ENCODE data around the gene SERTAD3.
"Not testable (repeated sequence)": the region's sequence is repeated elsewhere in the genome, so short reads cannot be mapped to it uniquely, and the experiment has no call there.

The SERTAD3 gene

DNA sequence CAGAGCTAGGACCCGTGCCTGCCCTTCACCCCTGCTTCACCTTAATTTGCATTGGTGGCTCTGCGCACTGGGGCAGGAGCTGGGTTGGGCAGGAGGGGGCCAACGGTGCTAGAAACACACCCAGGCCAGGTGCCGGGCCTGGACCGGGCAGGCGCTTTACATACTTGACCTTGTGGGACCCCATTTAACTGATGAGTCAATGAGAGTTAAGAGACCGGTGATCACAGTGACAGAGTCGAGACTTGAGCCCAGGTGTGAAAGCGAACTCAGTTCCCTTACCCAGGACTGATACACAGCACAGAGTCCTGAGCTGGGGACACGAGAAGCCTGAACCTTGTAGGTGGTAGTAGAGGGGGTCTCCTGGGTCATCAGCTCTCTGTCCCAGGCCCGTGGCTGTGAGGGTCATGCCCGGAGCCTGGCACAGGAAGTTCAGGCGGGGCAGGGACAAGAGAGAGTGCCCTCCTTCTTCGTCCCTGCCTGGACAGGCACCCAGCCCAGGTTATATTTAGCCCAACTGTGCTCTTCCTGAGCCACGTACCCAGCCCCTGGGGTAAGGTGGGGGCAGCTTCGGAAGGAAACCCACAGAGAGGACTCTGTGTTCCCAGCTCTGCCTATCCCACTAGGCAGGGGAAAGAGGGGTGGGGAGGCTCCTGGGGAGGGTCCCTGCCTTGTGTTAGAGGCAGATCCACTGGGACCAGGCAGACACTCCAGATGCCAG, 32.9 kb downstream of the SERTAD3 start:
- DNase-seq (ENCODE audit: low read depth in 2 of 2): no peak

DNA sequence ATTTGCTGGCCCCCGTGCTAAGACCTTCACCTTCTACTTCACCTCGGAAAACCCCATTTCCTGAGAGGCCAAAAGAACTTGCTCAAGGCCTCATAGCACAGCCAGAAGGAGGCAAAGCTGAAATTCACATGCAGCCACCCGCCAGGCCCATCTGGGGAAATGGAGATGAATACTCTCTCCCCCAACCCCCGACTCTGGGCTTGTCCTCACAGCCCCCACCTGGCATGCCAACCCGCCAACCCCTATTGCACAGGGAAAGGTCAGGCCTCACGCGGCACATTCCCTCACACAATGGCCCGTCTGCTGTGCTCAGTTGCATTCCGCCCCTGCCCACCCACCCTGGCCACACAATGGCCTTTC, 34.1 kb downstream of the SERTAD3 start:
- DNase-seq (ENCODE audit: low read depth in 2 of 2): no peak

DNA sequence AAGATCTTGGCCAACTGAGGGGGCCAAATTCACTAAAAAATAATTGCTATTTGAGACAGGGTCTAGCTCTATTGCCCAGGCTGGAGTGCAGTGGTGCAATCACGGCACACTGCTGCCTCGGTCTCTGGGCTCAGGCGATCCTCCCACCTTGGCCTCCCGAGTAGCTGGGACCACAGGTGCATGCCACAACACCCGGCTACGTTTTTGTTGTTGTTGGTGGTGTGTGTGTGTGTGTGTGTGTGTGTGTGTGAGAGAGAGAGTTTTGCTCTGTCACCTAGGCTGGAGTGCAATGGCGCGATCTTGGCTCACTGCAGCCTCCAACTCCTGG, 35.6 kb downstream of the SERTAD3 start:
- not testable (repeated sequence) for DNase-seq (ENCODE audit: low read depth in 2 of 2)

DNA sequence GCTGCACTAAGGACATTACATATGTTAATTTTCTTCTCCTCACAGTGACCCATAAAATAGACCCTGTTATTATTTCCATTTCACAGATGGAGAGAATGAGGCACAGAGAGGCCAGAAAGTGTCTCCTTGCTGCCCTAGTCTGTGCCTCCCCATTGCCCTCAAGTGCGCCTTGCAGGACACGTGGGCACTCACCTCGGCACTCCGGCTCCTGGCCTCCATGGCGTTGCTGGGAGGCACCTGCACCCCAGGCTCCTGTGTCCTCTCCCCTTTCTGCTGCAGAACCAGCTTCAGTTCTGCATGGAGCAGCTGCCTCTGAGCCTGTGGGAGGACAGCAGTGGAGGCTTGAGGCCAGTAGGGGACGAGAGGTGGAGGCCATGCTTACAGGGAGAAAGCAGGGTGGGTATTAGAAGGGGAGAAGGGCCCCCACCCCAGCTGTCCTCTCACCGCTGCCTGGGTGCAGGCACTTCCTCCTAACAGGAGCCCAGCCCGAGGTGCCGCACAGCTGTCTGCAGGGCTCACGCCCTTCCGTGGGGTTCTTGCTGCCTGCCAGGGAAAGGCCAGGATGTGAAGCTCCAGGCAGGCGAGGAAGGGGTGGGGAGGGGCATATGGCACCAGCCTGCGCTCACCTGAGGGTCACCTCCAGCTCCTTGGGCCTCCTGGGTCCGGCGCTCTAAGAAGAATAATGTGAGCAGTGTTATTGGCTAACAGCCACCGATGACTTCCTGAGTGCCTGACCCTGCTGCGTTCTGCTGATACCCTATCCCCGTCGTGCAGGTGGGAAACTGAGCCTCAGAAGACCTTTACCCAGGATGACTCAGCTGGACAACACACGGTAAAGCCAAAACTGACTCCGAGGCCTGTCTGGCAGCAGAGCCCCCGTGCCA, 36.2 kb downstream of the SERTAD3 start:
- no peak for DNase-seq (ENCODE audit: low read depth in 2 of 2)

DNA sequence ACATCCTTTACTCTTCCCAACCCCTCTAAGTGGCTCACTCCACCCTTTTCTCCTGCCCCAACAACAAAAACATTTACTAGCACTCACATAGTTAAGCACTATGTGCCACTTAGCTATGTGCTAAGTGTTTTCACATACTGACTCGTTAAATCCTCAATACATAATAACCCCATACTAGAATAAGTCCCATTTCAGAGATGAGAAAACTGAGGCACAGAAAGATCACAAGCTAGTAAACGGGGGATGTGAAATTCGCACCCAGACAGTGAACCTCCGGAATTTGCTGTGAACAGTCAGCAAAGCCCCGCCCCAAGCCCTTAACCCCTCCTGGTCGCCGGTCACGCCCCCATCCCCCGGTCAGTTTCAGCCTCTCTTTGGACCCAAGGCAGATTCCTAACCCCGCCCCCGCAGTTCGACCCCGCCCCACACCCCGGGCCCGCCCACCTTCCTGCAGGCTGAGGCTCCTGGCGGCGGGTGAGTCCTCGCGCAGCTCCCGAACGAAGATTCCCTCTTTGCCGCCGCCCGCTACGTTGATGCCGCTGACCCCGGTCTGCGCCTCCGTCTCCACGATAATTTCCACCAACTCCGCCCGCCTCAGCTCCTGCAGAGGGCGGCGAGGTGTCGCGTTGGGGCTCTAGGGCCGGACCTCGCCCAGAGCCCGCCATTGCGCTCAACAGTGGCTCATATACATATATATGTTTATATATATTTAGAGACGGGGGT, 40.7 kb downstream of the SERTAD3 start:
- DNase-seq (ENCODE audit: low read depth in 2 of 2): peak; percentile 63 to 81

DNA sequence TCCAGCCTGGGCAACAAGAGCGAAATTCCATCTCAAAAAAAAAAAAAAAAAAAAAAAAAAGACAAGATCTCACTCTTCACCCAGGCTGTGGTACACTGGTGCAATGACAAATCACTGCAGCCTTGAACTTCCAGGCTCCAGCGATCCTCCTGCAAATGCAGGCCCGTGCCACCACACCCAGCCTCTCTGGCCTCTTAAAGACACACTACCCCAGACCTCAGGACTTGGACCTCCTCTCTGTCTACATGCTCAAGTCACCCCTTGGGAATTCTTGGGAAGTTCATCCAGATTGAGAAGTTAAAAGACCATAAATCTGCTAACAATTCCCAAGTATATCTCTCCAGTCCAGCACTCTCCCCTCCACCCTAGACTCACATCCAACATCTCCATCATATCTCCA, 43.6 kb downstream of the SERTAD3 start:
- DNase-seq (ENCODE audit: low read depth in 2 of 2): no peak

DNA sequence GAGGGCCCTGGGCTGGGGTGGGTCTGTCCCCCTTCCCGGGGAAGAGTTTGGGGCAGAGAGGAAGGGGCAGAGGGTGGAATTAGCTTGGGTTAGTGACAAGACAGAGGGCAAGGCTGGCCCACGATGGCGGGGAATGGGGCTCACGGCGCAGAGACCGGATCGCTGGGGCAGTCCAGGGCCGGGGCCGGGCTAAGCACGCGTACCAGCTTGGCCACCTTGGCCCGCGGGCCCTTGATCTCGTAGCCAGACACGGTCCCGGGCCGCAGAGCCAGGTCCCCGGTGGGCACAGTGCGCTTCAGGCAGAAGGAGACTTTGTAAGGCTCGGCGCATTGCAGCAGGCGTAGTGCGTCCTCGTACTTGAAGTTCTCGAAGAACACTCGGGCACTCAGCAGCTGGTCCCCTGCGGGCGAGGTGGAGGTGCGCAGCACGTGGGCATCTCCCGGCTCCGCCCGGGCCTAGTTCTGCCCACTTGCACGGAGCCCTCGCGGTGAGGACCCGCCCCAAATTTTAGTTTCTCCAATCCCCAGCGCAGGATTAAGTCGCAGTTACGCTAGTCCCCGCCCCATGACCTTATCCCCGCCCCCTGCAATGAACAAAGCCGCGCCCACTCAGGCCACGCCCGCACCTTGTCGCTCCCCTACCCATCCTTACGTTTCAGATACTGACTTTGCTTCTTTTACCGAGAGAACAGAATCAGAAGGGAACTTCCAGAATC, 45.6 kb downstream of the SERTAD3 start:
- DNase-seq (ENCODE audit: low read depth in 2 of 2): peak; percentile 67 to 70

DNA sequence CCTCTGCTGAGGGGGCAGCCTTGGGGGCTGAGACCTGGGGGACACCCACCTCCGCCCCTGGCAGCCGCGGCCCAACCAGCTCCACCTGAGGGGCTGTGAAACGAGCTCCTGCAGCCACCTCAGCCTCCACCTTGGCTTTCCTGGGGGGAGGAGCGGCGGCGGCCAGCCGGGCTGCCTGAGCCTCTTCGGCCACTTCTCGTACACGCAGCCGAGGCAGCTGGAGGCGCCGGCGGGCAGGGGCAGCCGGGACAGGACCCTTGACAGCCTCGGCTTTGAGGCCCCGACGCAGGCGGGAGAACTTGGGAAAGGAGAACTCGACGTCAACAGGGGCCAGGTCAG, 46.6 kb downstream of the SERTAD3 start:
- DNase-seq (ENCODE audit: low read depth in 2 of 2): no peak

DNA sequence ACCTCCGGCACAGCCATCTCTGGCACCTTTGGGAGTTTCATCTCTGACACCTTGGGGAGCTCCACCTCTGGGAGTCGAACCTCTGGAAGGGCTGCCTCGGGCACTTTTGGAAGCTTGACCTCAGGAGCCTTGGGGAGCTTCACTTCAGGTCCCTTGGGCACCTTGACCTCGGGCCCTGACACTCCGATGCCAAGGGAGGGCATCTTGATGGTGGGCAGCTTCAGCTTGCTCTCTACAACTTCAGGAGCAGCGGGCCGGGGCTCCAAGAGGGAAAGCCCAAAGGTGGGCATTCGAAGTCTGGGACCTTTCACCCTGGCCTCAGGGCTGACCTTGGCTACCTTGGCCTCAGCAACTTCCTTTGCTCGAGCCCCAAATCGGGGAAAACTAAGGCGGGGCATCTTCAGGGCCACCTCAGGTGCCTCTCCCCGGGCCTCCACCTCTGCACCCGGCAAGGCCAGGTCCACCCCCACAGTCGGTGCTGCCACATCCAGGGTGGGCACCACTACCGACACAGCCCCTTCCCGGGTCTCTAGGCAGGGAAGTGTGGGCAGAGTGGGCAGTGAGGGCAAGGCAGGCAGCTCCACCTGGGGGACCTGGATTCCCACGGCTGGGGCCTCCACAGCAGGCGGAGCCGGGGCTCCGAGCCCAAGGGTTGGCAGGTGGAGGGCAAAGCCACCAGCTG, 47.1 kb downstream of the SERTAD3 start:
- DNase-seq (ENCODE audit: low read depth in 2 of 2): no peak

DNA sequence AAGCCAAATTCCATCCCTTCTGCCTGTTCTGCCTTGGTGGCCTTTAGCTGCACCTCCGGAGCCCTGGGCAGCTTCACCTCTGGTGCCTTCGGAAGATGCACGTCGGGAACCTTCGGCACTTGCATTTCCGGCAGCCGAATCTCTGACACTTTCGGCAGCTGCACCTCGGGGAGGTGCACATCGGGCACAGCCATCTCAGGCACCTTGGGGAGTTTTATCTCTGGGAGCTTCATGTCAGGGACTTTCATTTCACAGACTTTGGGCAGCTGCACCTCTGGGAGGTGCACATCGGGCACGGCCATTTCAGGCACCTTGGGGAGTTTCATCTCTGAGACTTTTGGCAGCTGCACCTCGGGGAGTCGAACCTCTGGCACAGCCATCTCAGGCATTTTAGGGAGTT, 48.2 kb downstream of the SERTAD3 start:
- DNase-seq (ENCODE audit: low read depth in 2 of 2): no peak

DNA sequence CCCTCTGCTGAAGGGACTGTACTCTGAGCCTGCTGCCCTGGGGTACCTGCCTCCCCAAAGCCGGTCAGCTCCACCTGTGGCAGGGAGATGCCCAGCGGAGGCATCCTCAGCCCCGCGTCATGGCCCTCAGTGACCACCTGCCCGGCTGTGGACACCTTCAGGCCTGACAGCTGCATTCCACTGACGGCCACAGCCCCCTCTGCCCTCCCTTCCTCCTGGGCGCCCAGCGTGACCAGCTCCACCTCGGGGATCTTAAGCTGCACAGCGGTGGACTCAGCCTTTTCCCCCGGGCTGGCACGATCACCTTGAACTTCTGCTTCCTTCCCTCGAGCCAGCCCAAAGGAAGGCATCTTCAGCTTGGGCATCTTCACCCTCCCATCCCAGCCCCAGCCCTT, 49.3 kb downstream of the SERTAD3 start:
- no peak for DNase-seq (ENCODE audit: low read depth in 2 of 2)

DNA sequence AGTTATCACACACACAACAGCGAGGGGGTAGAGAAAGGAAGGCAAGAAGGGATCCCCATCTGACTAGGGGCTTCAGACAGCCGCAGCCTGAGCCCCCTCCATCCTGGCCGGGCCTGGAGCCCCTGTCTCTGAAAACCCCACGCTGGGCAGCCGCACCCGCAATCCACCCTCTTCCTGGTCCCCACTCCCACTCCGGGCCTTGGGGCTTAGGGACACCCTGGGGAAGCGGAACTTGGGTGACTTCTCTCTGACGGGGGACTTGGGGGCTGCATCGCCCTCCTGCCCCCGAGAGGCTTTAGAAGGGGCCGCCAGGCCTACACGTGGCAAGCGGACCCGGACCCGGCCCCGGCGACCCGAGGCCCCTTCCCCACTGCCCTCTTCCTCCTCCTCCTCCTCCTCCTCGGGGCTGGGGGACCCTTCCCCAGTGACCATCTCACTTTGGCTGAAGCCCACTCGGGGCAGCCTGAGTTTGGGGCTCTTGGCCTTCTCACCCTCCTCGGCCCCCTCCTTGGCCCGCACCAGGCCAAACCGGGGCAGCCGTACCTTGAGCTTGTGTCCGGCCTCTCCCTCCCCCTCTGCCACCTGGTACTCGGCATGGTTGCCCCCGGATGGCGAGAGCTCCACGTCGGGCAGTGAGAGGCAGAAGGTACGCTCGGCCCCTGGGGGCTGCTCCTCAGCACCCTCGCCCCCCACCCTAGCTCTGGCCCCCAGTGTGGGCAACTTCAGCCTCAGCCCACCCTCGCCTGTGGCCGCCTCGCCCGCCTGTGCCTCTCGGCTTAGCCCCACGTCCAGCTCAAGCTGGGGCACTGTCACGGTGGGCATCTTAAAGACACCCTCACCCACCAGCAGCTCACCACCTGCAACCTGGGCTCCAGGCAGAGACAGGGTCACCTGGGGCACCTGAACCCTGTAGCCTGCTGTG, 50.0 kb downstream of the SERTAD3 start:
- DNase-seq (ENCODE audit: low read depth in 2 of 2): no peak

DNA sequence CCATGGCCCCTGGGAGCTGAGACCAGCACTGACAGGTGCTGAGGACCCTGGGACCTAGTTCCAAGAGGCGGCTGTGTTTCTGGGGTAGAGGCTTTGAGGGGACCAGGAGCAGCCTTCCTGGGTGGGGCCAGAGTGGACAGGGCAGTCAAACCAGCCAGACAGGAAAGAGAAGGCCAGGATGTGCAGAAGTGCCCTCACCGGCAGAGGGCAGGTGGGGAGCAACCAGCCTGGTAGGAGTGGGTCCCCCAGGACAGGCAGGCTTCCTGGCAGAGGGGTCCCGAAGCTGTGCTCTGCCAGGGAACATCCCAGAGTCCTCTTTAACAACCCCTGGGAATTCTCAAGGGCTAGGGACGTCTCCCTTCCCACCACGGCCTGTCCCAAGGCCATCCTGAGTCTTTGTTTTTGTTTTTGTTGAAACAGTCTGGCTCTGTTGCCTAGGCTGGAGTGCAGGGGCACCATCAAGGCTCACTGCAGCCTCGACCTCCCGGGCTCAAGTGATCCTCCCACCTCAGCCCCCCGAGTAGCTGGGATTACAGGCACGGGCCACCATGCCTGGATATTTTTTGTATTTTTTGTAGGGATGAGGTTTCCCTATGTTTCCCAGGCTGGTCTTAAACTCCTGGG, 51.1 kb downstream of the SERTAD3 start:
- no peak for DNase-seq (ENCODE audit: low read depth in 2 of 2)

DNA sequence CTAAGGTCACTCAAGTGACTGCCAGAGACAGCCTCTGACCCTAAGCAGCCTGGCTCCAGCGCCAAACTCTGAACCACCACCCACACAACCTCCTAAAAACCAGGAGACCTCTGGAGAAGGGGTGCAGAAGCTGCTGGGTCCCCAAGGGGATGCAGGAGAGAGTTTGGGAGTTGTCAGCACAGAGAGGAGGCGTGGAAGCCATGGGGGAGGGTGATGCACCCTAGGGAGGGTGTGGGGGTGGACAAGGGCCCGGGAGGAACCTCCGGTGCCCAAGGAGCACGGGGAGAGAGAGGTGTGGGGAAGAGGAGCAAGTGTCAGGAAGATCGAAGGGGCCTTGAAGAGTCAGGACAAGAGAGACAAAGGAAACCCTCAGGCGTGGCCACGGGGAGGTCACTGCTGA, 52.0 kb downstream of the SERTAD3 start:
- DNase-seq (ENCODE audit: low read depth in 2 of 2): no peak
